Activated CD8-positive, alpha-beta T cell treated with anti-CD3 and anti-CD28 coated beads, Interleukin-2, amount 10 ng/mL, durations not matched to agents 7 days and 5 days (primary cell): ENCODE data around the gene AFF3. TPM values are rescaled to one million over a fixed set of nuclear protein-coding genes. Genes with fewer than 3 reads are reported as not detected.
"Not testable (repeated sequence)": the region's sequence is repeated elsewhere in the genome, so short reads cannot be mapped to it uniquely, and the experiment has no call there.

ENCODE experiments used
- ATAC-seq: fragments of 150-1000 bp; cut with Tn5 transposase; one replicate; pipeline ENCODE4 v1.10.0; 2021; ENCODE audit warnings: moderate library complexity
- CTCF ChIA-PET: fragments of 350-600 bp; sonication (Branson Sonifier 250); formaldehyde crosslinking; loops from one replicate; lab custom pipeline; 2021; ENCODE audit warnings: antibody characterized with exemption; lab: Charles Lee
- POLR2A ChIA-PET: fragments of 350-600 bp; sonication (Branson Sonifier 250); formaldehyde crosslinking; loops from one replicate; lab custom pipeline; 2021; ENCODE audit warnings: antibody characterized with exemption; lab: Charles Lee
- DNase-seq: peaks from one replicate; pipeline ENCODE4 v3.0.0-alpha.2; 2020
- H3K27ac Mint-ChIP-seq: one replicate; pipeline ENCODE4 v1.8.0; 2021; ENCODE audit warnings: mild to moderate bottlenecking, mixed read lengths
- H3K27me3 Mint-ChIP-seq: one replicate; pipeline ENCODE4 v1.8.0; 2021; ENCODE audit warnings: low read depth, mixed read lengths
- H3K36me3 Mint-ChIP-seq: one replicate; pipeline ENCODE4 v1.8.0; 2021; ENCODE audit warnings: low read depth, mixed read lengths
- H3K4me1 Mint-ChIP-seq: one replicate; pipeline ENCODE4 v1.8.0; 2021; ENCODE audit warnings: low read depth, mixed read lengths
- H3K4me3 Mint-ChIP-seq: one replicate; pipeline ENCODE4 v1.8.0; 2021; ENCODE audit warnings: mild to moderate bottlenecking, mixed read lengths
- H3K9me3 Mint-ChIP-seq: one replicate; pipeline ENCODE4 v1.8.0; 2022; ENCODE audit warnings: mixed read lengths; ENCODE audit not compliant: insufficient read depth
- total RNA-seq, 2 experiments: library from RNA; stranded (reverse); gene quantifications; one replicate each; pipeline ENCODE4 v1.2.3, GENCODE V29; 2021

Gene AFF3
- total RNA-seq, 2 experiments from 2014 or later: 7.1 to 7.9 TPM

DNA sequence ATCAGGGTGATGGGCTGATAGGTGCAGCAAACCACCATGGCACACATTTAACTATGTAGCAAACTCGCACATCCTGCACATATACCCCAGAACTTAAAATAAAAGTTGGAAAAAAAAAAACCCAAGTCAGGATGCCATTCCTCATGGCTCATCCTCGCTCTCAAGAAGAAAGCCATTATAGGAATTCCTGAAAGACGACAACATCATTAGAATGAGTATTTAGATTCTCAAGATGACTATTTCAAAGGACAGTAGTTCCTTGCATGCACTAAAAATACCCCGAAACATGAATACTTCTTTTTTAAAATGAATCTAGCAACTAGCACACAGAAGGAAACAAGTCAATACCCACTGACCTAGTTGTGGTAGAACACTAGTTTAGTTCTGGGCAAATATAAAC, 366.8 kb downstream of the AFF3 start:
- ChIA-PET CTCF (no interaction called here), POLR2A (no interaction called here)
- Mint-ChIP-seq H3K27me3 (no peaks in the 10 kb centered on the region), H3K27ac (no peak overlapping the region), H3K36me3 (no peaks in the 10 kb centered on the region), H3K9me3 (no peaks in the 10 kb centered on the region), H3K4me1 (no peaks in the 10 kb centered on the region), H3K4me3 (no peak overlapping the region)
- no peak for ATAC-seq
- no peak for DNase-seq

DNA sequence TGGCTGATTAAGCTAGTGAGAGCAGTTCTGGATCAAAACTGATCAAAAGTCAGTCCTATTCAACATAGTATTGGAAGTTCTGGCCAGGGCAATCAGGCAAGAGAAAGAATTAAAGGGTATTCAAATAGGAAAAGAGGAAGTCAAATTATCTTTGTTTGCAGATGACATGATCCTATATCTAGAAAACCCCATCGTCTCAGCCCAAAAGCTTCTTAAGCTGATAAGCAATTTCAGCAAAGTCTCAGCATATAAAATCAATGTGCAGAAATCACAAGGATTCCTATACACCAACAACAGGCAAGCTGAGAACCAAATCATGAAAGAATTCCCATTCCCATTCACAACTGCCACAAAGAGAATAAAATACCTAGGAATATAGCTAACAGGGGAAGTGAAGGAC, 368.7 kb downstream of the AFF3 start:
- H3K4me3 Mint-ChIP-seq, H3K4me1 Mint-ChIP-seq, POLR2A ChIA-PET, H3K36me3 Mint-ChIP-seq, H3K27ac Mint-ChIP-seq, CTCF ChIA-PET, H3K9me3 Mint-ChIP-seq, ATAC-seq, DNase-seq, H3K27me3 Mint-ChIP-seq: not testable (repeated sequence)

DNA sequence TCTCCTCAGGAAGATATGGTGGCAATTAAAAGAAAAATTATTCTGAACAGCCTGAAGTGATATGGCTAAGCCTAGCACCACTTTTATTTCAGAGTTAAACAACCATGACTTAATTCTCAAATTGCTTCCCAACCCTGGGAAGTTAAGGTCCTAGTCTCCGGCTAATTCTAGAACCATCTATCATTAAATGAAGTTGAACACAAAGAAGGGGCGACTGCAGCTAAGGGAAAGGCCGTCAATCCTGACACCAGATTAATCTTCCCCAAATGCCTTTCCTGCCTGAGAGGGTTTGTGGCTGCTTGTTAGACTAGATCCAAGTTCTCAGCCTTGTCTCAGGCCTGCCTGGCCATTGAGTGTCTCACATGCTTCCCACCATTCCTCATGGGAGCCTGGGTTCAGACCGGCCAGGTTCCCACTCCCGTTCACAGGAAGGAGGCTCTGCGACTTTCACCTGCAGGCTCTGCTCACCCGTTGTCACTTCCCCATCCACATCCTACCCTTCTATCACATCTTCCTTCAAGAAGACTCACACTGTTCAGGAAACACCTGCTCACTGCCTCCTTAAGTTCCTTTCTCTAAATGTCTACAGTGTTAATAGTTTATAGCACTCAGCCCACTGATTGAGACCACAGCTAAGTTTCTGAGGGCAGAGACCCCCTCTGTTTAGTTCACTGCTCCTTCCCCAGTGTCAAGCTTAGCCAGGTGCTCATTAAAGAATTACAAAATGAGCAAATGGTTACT, 369.6 kb downstream of the AFF3 start:
- no peaks in the 10 kb centered on the region for H3K36me3 Mint-ChIP-seq
- CTCF ChIA-PET: interaction anchor here (0.6 kb wide), 1 partner anchor 46 kb away, joined by 3 read pairs; no protein-coding TSS in a partner anchor
- POLR2A ChIA-PET: interaction anchor here (0.6 kb wide), 1 partner anchor 69 kb away, joined by 3 read pairs; no protein-coding TSS in a partner anchor
- H3K27me3 Mint-ChIP-seq: no peaks in the 10 kb centered on the region
- no peaks in the 10 kb centered on the region for H3K4me1 Mint-ChIP-seq
- no peak overlapping the region for H3K27ac Mint-ChIP-seq
- H3K9me3 Mint-ChIP-seq: no peaks in the 10 kb centered on the region
- DNase-seq (no peak), ATAC-seq (no peak)
- no peak overlapping the region for H3K4me3 Mint-ChIP-seq

DNA sequence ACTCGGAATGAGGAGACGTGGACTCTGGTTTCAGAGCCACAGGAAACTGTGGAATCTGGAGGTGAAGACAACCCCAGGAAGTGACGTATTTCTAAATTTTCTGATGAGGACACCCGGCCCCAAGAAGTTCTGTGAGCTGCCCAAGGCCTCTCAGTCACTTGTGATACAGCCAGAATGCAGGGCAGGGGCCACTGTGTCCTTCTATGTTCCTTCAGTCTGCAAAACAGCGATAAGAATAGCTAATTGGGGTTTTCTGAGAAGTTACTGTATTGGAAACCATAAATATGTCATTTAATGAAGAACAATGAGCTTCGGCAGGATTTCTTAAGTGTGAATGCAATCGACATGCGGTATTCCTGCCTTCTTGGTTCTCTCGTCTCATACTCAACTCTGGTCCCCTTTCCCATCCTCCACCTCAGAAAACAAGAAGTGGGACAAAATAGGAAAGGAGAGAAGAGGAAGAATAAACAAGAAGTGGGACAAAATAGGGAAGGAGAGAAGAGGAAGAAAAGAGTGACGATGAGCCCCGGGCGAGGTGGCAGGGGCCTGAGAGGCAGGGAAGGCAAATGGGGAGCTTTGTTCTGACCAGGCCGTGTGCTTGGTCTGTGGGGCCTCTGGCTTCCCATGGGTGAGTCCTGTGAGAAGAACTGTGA, 370.6 kb downstream of the AFF3 start:
- Mint-ChIP-seq H3K9me3 (no peaks in the 10 kb centered on the region), H3K27me3 (no peaks in the 10 kb centered on the region), H3K4me3 (no peak overlapping the region), H3K36me3 (no peaks in the 10 kb centered on the region), H3K4me1 (no peaks in the 10 kb centered on the region), H3K27ac (no peak overlapping the region)
- POLR2A ChIA-PET: no interaction called here
- DNase-seq (no peak), ATAC-seq (no peak)
- CTCF ChIA-PET: no interaction called here

DNA sequence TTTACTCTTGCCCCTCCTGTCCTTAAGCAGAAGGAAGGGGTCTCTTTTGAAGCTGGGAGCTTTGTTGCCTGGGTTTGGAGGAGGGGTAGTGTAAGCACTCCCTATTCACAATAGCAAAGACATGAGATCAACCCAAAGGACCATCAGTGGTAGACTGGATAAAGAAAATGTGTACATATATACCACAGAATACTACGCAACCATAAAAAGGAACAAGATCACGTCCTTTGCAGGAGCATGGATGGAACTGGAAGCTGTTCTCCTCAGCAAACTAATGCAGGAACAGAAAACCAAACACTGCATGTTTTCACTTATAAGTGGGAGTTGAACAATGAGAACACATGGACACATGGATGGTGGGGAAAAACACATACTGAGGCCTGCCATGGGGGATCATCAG, 371.5 kb downstream of the AFF3 start:
- ChIA-PET CTCF (no interaction called here), POLR2A (no interaction called here)
- ATAC-seq: no peak
- no peaks in the 10 kb centered on the region for H3K9me3 Mint-ChIP-seq
- no peaks in the 10 kb centered on the region for H3K36me3 Mint-ChIP-seq
- no peaks in the 10 kb centered on the region for H3K27me3 Mint-ChIP-seq
- DNase-seq: no peak
- H3K4me3 Mint-ChIP-seq: no peak overlapping the region
- H3K27ac Mint-ChIP-seq: no peak overlapping the region
- H3K4me1 Mint-ChIP-seq: no peaks in the 10 kb centered on the region

DNA sequence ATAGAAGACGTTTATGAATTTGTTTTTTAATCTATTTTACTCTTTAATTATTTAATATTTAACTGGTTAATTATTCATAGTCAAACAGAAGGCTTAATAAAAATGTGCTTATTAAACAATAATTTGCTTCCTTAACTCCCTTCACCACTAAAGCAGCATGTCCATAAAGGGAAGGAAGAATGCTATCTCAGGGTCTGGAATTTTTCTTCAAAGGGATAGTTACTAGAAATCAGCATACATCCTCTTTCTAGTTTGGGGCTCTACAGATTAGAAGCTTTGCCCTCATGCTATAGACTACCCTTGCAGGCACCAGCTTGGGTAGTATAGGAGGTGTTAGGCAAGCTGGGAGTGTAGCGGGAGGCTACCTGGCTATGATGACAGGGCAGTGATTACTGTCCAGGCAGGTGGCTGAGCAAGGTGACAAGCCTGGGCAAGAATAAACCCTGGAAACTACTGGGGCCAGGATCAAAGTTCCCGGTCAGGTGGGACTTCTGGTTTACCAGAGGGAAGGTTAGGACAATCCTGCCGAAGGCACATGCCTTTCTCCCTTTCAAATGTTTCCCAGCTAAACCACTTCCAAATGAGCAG, 376.6 kb downstream of the AFF3 start:
- ATAC-seq (no peak), DNase-seq (no peak)
- Mint-ChIP-seq H3K4me1 (no peaks in the 10 kb centered on the region), H3K9me3 (no peaks in the 10 kb centered on the region), H3K4me3 (no peak overlapping the region), H3K27ac (no peak overlapping the region), H3K36me3 (no peaks in the 10 kb centered on the region), H3K27me3 (no peaks in the 10 kb centered on the region)
- POLR2A ChIA-PET: no interaction called here
- CTCF ChIA-PET: no interaction called here

DNA sequence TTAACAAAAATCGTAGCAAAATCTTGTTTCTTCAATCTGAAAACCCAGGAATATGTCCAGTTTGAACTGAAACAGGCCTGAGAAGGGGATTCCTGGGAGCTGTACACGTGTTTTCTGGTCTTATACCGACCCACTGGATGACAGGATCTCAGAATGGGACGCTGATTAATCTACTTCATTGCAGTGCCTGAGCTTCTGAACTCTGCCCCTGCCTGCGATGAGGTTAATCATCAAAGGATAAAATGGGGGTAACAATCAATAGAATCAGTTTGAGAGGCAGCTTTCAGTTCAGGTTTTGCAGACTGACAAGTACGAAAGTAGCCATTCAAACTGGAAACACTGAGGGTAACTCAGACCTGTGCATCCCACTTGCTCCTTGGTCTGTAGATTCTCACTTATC, 378.6 kb downstream of the AFF3 start:
- Mint-ChIP-seq H3K36me3 (no peaks in the 10 kb centered on the region), H3K4me3 (no peak overlapping the region), H3K27ac (no peak overlapping the region), H3K27me3 (no peaks in the 10 kb centered on the region), H3K4me1 (no peaks in the 10 kb centered on the region), H3K9me3 (no peaks in the 10 kb centered on the region)
- ChIA-PET POLR2A (interaction anchor here (0.7 kb wide), 1 partner anchor 134 kb away, joined by 3 read pairs; no protein-coding TSS in a partner anchor), CTCF (interaction anchor here (0.7 kb wide), 1 partner anchor 9 kb away, joined by 3 read pairs; no protein-coding TSS in a partner anchor)
- DNase-seq: no peak
- no peak for ATAC-seq

DNA sequence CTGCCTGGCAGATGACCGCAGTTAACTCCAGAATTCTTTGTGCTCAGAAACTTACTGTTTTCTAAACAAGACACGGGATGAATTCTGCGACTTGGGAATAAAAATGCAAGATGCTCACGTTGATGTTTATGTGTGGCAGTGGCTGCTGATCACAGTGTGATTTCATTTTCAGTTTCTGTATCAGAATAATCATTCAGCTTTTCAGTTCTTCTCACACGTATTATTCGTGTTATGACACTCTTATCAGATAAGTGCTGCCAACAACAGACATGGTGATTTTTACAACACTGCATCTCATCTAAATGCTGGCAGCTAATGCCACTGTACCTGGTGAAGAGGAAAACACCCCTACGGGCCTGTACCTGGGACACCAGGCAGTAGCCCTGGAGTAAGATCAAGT, 379.7 kb downstream of the AFF3 start:
- ATAC-seq (no peak), DNase-seq (no peak)
- H3K27me3 Mint-ChIP-seq: no peaks in the 10 kb centered on the region
- CTCF ChIA-PET: no interaction called here
- no peaks in the 10 kb centered on the region for H3K9me3 Mint-ChIP-seq
- POLR2A ChIA-PET: no interaction called here
- no peak overlapping the region for H3K27ac Mint-ChIP-seq
- H3K36me3 Mint-ChIP-seq: no peaks in the 10 kb centered on the region
- H3K4me1 Mint-ChIP-seq: no peaks in the 10 kb centered on the region
- H3K4me3 Mint-ChIP-seq: no peak overlapping the region

DNA sequence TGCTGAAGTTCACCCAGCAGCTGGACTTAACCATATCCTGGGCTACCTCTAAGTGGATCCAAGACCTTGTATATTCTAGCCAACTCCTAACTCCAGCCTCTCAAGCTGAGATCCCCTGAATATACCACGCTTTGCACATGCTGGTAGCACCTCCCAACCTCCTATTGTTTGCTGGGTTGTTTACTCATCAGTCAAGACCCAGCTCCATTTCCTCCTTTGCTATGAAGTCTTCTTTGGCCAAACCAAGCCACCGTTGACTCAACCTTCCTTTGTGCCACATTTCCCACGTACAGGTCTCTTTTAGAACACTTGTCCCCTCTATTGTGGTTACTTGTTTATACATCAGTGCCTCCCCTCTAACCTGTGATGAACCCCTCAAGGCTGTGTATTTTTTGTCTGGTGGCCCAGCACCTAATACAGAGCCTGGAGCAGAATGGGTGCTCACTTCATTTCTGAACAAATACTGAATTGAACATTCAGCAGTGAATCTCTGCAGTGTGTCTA, 384.7 kb downstream of the AFF3 start:
- DNase-seq: no peak
- Mint-ChIP-seq H3K36me3 (no peaks in the 10 kb centered on the region), H3K27me3 (no peaks in the 10 kb centered on the region), H3K4me3 (no peak overlapping the region), H3K4me1 (no peaks in the 10 kb centered on the region), H3K9me3 (no peaks in the 10 kb centered on the region), H3K27ac (no peak overlapping the region)
- CTCF ChIA-PET: no interaction called here
- POLR2A ChIA-PET: no interaction called here
- no peak for ATAC-seq

DNA sequence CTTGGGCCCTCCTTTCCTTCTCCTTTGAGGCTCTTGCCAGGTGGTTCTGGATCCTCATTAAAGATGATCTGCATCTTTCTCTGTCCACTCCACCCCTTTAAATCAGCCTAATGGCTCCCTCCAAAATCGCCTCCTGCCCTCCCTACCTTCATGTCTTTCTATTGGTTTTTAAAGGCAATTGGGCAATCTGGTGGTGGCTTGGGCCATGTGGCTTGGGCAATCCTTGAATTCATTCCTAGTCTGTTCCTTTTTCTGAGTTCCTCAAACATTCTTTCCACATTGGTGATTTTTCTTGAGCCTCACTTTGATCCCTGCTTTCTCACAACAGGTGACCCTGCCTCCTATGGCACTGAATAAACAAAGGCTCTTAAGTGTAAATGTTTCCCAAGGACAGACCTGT, 386.3 kb downstream of the AFF3 start:
- Mint-ChIP-seq H3K27me3 (no peaks in the 10 kb centered on the region), H3K4me3 (no peak overlapping the region), H3K27ac (no peak overlapping the region), H3K4me1 (no peaks in the 10 kb centered on the region), H3K9me3 (no peaks in the 10 kb centered on the region), H3K36me3 (no peaks in the 10 kb centered on the region)
- no peak for DNase-seq
- no peak for ATAC-seq
- CTCF ChIA-PET: no interaction called here
- POLR2A ChIA-PET: no interaction called here

DNA sequence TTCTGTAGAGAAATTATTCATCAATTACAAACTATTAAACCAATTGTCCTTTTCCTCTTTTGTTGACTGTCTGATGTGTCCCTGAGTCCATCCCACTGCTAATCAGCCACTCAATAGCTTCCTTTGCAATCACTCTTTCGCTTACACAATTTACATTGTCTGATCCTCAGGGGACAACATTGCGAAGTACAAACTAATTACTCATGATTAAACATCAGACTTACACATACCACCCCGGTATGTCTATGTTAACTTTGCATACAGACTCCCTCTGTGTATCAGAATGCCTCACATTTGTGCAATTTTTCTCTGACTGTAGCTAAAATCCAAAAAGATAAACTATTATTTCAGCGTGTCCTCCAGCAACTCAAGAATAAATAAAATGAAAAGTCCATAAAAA, 388.2 kb downstream of the AFF3 start:
- Mint-ChIP-seq H3K4me3 (no peak overlapping the region), H3K9me3 (no peaks in the 10 kb centered on the region), H3K4me1 (no peaks in the 10 kb centered on the region), H3K27ac (no peak overlapping the region), H3K27me3 (no peaks in the 10 kb centered on the region), H3K36me3 (no peaks in the 10 kb centered on the region)
- ChIA-PET POLR2A (no interaction called here), CTCF (interaction anchor here (1.1 to 1.2 kb wide), 2 partner anchors 10 to 195 kb away, joined by 3 to 4 read pairs; no protein-coding TSS in a partner anchor)
- DNase-seq (no peak), ATAC-seq (no peak)

DNA sequence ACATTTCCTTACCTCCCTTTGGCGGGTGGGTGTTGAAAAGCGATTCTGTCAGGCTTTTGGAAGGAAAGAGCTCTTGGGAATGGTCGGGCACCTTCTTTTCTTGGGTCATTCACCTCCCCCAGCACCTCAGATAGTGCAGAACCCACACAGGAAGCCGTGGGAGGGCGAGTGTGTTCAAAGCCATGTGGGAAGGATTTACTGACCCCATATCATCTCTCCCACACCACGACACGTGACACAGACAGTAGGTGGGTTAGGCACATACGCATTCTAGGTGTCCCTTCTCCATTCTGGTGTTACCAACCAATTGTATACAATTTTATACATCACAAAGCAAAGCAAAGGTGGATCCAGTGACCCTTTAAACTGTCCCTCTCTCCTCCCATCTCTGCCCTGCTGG, 388.9 kb downstream of the AFF3 start:
- H3K36me3 Mint-ChIP-seq: no peaks in the 10 kb centered on the region
- CTCF ChIA-PET: interaction anchor here (1.2 kb wide), 1 partner anchor 194 kb away, joined by 4 read pairs; no protein-coding TSS in a partner anchor
- no peak for ATAC-seq

More for the DNA sequence above, 388.9 kb downstream of the AFF3 start:
- Mint-ChIP-seq H3K4me3 (no peak overlapping the region), H3K4me1 (no peaks in the 10 kb centered on the region), H3K27ac (no peak overlapping the region), H3K27me3 (no peaks in the 10 kb centered on the region), H3K9me3 (no peaks in the 10 kb centered on the region)
- POLR2A ChIA-PET: no interaction called here
- no peak for DNase-seq
